Measurements from ENCODE around the gene CAMK1D. TPM values are rescaled to one million over a fixed set of nuclear protein-coding genes. Genes with fewer than 3 reads are reported as not detected.
A peak's percentile ranks its signal among the peaks of the same experiment; 100 is the strongest.

The CAMK1D gene
- total RNA-seq, 3 donors from 2014 or later: 20.6 to 48.5 (median 32.8) TPM

DNA sequence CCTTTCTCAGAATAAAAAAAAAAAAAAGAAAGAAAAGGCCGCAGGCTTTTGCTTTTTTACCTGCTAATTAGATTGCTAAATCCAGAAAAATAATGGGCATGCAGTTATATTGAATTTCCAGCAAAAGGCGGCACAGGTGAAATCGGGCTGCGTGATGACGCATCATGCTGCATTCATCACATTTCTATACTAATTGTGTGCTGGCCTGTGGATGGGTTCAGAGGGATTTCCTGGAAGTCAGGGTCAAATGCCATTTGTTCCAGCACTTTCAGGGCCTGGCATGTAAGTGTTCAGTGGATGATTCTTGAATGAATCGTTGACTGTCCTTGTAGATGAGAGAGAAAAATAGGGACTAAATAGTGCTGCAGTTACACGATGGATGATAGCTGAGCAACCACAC, 292.7 kb downstream of the CAMK1D start:
- no peaks in the 10 kb centered on the region for H3K36me3 ChIP-seq (ENCODE audit: low read depth)
- DNase-seq (no peak), ATAC-seq (no peak)
- H3K4me1 ChIP-seq (ENCODE audit: low read depth): peaks cover 12% of the 10 kb centered on the region
- no peaks in the 10 kb centered on the region for H3K9me3 ChIP-seq
- no peak for TF ChIP-seq CTCF (IDR thresholded peaks at IDR 0.05)
- no peak overlapping the region for H3K4me3 ChIP-seq
- intact Hi-C loops (cut with DNase I, micrococcal nuclease): no loop called here

- H3K4me3 ChIP-seq: no peak overlapping the region
- H3K9me3 ChIP-seq: no peaks in the 10 kb centered on the region
- no peak for TF ChIP-seq CTCF (IDR thresholded peaks at IDR 0.05)
- intact Hi-C loops (cut with DNase I, micrococcal nuclease): no loop called here
- no peak for DNase-seq
- peaks cover 6% of the 10 kb centered on the region for H3K4me1 ChIP-seq (ENCODE audit: low read depth)
- ATAC-seq: no peak
- H3K36me3 ChIP-seq (ENCODE audit: low read depth): no peaks in the 10 kb centered on the region
Measured at GRCh38 chr10:12643279-12643678, 293.9 kb downstream of the CAMK1D start.

DNA sequence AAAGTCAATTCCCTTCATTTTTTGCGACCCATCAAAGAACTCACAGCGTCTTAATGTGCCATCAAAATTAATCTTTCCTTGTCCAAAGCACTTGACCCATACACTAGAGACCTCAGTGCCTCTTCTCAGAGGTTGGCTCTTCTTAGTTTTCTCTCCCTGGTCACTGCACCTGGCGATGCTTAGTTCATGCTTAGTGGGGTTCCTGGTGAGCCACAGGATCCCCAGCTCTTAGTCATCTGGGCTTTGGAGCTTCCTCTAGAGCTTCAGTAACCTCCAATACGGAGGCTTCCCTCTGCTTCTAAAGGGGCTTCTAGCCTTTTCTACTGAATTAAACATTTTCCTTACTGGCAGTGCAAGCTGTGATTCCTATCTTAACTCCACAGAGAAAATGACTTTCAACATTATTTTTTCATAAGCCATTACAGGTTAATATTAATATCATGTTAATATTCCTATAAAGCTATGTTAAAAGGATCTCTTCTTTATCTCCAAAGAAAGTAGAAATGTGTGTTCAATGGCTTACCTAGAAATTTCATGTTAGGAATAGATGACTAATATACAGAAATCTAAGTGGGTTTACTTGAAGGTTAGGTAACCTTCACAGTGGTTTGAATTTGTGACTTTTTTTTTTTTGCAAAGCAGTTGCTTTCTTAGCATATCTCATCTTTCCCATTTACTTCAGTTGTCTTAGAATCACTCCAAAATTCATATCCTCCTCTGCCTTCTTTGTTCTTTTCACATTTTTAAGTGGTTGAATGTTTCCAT, 295.2 kb downstream of the CAMK1D start:
- no peak for ATAC-seq
- DNase-seq: no peak
- no peaks in the 10 kb centered on the region for H3K4me1 ChIP-seq (ENCODE audit: low read depth)

DNA sequence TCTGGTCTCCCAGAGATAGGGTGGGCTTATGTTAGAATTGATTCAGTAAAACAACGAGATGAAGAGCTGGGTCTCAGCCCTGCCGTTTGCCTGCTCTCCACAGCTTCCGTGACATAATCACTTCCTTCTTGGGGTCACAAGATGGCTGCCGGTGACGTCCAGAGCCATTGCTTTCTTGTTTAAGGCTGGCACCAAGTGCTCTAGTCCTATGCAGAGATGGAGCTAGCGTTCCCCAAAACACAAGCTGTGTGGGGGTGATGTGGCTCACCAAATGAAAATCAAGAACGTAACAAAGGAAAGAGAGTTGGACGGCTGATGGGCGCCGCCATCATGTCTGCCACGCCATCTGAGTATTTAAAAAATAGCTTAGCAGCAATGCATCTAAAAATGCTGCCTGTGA, 296.1 kb downstream of the CAMK1D start:
- ATAC-seq (no peak), DNase-seq (no peak)
- no peaks in the 10 kb centered on the region for H3K4me1 ChIP-seq (ENCODE audit: low read depth)
- no peaks in the 10 kb centered on the region for H3K9me3 ChIP-seq
- H3K36me3 ChIP-seq (ENCODE audit: low read depth): no peaks in the 10 kb centered on the region
- H3K4me3 ChIP-seq: no peak overlapping the region
- intact Hi-C loops (cut with DNase I, micrococcal nuclease): no loop called here
- TF ChIP-seq CTCF (IDR thresholded peaks at IDR 0.05): no peak

More for the DNA sequence above, 295.2 kb downstream of the CAMK1D start:
- H3K36me3 ChIP-seq (ENCODE audit: low read depth): no peaks in the 10 kb centered on the region
- intact Hi-C loops (cut with DNase I, micrococcal nuclease): no loop called here
- no peaks in the 10 kb centered on the region for H3K9me3 ChIP-seq
- TF ChIP-seq CTCF (IDR thresholded peaks at IDR 0.05): no peak
- no peak overlapping the region for H3K4me3 ChIP-seq

DNA sequence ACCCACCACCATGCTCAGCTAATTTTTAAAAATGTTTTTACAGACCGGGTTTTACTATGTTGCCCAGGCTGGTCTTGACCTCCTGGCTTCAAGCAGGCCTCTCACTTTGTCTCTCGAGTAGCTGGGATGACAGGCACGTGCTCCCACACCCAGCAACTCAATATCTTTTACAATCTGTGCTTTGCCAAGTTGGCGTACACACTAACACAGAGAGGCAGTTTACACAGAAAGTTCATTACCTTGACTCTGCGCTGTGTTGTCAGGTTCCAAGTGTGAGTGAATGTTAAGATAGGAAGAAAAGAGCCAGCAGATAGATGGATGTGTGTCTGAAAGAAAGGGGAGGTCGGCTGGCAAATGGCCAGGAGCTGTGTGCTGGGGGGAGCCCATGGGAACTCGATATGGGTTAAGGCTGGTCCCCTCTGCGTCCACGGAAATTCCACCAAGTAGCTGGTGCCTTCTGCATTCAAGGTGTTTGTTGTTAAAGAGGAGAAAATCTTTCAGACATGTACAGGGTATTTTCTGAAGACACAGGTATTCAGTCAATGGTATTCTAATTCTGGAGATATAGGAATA, 299.8 kb downstream of the CAMK1D start:
- ATAC-seq (peak; percentile 40), DNase-seq (peak in 1 of 3 donors; percentile 40)
- intact Hi-C loops (cut with DNase I, micrococcal nuclease): no loop called here
- Histone ChIP-seq H3K36me3 (ENCODE audit: low read depth) (no peaks in the 10 kb centered on the region), H3K9me3 (no peaks in the 10 kb centered on the region), H3K4me1 (ENCODE audit: low read depth) (no peaks in the 10 kb centered on the region), H3K4me3 (no peak overlapping the region)
- no peak for TF ChIP-seq CTCF (IDR thresholded peaks at IDR 0.05)

Data from mucosa of descending colon (tissue), 3 donors.